Myocyte (in vitro differentiated cells): ENCODE data around the gene SIPA1L2. TPM values are rescaled to one million over a fixed set of nuclear protein-coding genes. Genes with fewer than 3 reads are reported as not detected.
"Not testable (repeated sequence)": the region's sequence is repeated elsewhere in the genome, so short reads cannot be mapped to it uniquely, and the experiment has no call there.

Experiments
- DNase-seq: peaks from one replicate; pipeline ENCODE4 v3.0.0-alpha.2; 2012; ENCODE audit warnings: low read depth
- total RNA-seq: library from RNA; depleted of rRNA; stranded (reverse); fragments of >200 nt; gene quantifications from 2 replicates; pipeline ENCODE4 v1.2.3, GENCODE V29; 2014

The SIPA1L2 gene
- total RNA-seq, 1 donor from 2014 or later = 7.0 TPM

DNA sequence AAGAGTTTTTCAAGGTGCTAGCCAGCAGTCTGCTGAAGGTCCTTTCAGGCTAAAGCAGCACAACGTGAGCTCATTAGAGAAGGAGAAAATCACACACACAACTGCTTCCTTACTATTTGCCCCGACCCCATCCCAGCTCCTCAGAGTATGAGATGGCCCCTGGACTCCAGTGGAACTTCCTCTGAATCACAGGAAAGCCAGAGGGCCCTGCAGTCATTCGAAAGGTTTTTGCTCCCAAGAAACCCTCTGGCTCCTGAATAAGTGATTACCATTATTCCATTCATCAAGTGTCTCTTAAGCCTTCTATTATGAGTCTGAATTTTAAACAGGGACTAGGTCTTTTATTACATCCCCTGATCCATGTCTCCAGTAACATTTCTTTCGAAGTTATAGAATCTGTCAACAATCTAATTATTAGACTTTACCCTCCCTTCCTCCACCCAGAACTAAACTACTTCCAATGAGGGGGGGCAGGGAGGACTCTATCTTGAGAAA is 14.6 kb downstream of the SIPA1L2 start:
- DNase-seq = no peak

DNA sequence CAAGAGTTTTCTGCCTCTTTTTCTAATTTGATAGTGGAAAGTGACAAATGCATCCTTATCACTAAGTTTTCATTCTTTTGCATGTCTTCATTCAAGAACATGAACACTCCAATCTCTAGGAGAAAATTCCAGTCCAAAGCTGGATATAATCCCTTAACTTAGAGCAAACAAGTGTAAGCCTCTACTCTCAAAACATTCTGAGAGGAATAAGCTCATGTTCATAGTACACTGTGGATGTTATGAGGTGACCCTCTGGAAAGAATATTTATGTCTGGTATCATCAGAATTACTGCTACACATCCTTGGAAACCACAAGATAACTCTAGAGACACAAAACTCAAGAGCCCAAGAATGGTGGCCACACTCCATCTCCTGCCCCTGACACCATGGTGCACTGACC is 15.1 kb downstream of the SIPA1L2 start:
- no peak for DNase-seq

DNA sequence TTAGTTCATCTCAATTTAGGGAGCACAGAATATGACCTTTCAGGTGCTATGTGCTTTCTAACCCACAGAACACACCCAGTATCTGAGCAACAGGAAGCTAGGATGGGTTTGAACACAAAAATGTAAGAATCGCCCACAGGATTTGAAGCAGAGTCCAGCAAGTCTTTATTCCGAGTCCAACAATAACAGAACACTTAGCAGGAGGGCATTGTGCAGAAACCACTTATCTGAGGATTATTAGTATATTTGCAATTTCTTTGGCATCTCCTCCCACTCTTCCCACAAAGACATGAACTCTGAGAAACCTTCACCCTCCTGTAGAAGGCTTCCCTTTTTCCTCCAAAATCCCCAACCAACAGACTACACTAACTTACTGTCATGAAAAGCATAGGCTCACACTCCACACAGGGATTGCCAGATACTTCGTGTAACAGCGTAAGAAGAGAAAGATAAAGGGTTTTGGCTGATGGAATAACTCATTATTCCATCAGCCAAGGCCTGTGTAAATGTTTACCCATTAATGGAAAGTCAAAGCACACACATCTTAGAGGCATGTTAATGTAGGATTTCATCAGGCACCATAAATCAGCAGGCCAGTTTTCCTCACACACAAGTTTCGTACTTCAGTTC is 16.1 kb downstream of the SIPA1L2 start:
- peak; percentile 23 for DNase-seq

DNA sequence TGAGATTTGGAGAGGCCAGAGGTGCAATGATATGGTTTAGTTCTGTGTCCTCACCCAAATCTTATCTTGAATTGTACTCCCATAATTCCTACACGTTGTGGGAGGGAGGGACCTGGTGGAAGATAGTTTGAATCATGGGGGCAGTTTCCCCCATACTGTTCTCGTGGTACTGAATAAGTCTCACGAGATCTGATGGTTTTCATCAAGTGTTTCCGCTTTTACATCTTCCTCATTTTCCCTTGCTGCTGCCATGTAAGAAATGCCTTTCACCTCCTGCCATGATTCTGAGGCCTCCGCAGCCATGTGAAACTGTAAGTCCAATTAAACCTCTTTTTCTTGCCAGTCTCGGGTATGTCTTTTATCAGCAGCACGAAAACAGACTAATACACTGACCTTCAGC is 17.1 kb downstream of the SIPA1L2 start:
- not testable (repeated sequence) for DNase-seq

DNA sequence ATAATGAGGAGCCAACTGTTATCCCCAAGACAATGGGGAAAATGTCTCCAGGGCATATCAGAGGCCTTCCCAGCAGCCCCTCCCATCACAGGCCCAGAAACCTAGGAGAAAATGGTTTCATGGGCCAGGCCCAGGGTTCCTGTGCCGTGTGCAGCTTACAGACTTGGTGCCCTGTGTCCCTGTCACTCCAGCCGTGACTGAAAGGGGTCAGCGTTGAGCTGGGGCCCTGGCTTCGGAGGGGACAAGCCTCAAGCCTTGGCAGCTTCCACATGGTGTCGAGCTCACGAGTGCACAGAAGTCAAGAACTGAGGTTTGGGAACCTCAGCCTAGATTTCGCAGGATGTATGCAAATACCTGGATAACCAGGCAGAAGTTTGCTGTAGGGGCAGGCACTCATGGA is 18.1 kb downstream of the SIPA1L2 start:
- DNase-seq = no peak

DNA sequence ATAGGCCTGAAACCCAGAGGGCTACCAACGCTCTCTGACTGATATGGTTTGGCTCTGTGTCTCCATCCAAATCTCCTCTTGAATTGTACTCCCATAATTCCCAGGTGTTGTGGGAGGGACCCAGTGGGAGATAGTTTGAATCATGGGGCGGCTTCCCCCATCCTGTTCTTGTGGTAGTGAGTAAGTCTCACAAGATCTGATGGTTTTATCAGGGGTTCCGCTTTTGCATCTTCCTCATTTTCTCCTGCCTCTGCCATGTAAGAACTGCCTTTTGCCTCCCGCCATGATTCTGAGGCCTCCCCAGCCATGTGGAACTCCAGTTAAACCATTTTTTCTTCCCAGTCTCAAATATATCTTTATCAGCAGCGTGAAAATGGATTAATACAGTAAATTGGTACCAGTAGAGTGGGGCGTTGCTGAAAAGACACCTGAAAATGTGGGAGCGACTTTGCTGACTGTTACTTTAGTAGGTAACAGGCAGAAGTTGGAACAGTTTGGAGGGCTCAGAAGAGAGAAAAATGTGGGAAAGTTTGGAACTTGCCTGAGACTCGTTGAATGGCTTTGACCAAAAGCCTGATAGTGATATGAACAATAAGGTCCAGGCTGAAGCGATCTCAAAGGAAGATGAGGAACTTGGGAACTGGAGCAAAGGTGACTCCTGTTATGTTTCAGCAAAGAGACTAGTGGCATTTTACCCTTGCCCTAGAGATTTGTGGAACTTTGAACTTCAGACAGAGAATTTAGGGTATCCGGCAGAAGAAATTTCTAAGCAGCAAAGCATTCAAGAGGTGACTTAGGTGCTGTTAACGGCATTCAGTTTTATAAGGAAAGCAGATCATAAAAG is 18.8 kb downstream of the SIPA1L2 start:
- not testable (repeated sequence) for DNase-seq

DNA sequence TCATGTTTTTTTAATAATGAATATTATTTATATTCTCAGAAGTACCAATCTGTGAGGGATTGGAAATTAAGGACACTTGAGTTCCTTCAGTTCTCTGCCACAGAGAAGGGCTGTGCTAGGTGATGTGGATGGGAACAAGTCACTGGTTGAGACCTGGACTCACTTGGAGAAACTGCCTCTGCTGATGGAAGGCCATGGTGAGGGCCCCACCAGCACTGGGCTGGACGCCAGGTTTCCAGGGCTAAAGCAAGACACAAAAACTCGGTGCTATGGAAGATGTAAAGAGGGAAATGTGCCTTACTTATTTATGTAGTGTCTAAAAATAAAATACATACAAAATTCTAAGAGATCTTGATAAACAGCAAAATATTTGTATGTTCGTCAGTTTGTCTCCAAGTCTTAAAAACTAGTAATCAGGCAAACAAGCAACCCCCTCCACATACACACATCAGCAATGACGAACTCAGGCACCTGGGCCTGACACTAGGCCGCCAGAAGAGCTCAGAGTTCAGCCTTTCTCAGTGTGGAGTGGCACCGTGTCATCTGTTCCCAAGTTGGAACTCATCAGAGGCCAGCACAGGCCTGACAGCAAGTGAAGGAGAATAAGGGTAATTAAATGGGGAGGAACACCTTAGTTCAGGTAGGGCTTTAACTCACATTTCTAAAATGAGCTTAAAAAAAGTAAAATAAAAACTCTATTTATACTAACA is 19.6 kb downstream of the SIPA1L2 start:
- DNase-seq = no peak

DNA sequence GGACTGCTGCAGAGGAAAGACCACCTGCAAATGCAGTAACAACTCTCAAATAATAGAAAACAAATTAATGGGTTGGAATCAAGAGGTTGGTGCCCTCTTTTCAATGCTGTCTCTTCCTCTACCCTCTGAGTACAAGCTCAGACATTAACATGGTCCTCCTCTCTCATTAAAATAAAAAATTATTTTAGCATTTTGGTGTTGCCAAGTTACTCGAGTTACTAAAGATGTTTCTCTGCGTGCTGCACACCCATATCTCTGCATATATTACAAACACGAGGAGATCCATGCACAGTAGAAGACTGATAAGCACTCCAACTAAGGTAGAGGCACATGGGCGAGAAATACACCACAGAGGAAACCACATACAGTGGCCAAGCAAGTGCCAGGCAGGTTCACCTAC is 21.5 kb downstream of the SIPA1L2 start:
- DNase-seq = no peak

DNA sequence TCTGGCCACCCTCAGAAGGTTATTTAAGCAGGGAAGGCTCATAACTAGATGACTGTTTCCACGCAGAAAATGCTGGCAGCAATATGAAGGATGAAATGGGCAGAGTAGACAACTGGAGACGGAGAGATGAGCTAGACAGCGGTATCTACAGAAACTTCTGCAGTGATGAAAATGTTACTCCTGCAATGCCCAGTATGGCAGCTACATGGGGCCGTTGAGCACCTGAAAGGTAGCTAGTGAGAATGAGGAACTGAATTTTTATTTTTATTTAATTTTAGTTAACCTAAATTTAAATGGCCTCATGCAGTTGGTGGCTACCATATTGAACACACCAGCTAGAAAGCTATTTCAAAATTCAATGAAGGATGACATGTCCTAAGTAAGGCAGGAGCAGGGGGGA is 27.3 kb downstream of the SIPA1L2 start:
- DNase-seq = no peak

DNA sequence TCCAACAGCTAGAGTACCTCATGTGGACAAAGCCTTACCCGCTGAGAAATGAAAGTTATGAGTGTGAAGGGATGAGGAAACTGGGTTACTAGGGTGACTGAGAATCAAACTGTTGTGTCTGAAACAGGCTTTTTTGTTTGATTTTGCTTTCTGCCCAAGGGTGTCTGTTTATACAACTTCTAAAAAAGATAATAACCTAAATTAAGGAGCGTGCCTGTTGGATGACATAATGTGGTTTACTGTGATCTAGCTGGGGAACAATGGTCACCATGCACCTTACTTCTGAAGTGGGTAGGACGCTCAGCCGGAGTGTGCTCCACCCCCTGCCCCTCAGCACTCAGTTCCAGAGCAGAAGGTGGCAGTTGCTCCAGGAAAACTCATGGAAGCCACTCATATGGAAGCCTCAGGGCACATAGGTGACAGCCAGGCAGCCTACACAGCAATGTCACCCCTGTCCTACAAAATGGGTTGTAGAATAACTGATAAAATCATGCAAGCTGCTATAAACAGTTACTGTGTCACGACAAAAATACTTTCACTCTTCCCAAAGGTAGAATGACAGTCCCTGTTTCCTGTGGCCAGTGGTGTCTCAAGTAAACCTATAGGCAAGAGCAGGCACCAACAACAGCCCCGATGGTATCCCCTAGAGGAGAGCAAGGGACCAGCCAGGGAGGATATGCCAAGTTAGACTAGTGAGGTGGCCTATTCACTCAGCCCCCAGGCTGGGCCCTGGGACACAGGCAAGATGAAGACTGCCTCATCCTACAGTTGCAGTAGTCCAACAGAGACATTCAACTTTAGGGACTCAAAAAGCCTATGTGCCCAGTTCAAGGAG is 29.3 kb downstream of the SIPA1L2 start:
- DNase-seq = no peak

DNA sequence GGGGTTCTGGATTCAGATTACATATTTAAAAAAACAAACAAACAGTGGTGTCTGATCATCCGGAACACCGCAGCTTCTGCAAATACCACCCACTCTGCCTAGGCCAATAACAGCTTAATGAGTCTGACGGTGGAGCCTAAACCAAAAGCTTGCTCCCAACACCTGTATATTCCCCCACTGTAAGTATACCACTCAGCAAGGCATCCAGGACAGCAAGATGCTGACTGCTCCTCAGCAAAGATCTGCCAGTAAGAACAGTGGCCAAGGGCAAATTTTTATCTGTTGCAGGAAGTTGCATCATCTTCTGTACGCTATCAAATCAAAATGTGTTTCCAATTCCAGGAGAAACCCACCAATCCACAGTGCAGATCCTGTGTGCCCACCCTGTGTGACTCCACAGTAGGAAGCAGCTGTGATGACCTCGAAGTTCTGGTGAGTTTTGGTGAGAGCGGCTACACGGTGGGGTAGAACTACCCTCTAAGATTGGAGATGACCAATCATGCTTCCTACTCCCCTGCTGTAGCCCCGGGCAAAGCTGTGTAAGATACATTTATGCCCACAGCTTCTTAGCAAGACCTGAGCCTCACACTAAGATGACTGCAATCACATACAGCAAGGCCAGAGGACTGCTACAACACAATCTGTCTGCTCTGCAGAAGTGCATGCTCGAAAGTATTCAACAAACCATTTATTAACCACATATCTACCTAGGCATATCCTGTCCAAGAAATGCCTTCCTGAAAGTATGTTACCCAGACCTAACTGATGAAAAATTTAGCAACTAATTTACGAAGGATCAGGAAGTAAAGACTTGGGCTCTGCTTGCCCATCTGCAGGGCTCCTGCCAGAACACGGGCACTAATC is 30.5 kb downstream of the SIPA1L2 start:
- DNase-seq = no peak

DNA sequence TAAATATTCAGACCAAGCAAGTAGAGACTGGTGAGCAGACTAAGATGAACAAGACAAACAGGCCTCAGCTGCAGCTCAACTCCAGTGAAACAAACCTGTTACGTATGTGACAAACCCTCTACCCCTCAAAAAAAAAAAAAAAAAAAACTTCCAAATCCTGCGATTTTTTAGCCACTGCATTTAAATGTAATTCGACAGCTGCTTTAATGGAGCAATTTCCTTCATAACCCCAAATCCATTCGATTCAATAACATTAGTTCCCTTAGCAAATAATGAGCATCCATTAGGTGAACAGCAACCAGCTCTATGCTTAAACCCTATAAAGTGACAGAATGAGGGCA is 31.1 kb downstream of the SIPA1L2 start:
- DNase-seq = no peak

DNA sequence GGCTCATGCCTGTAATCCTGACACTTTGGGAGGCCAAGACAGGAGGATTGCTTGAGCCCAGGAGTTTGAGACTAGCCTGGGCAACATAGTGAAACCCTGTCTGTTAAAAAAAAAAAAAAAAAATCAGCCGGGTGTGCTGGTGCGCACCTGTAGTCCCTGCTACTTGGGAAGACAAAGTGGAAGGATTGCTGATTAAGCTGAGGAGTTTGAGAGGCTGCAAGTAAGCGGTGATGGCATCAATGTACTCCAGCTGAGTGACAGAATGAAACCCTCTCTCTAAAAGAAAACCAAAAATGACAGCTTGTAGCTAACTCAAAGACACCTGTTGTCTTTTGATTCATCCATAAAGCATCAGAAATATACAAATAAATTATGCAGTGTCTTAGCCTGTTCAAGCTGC is 31.8 kb downstream of the SIPA1L2 start:
- DNase-seq = no peak

DNA sequence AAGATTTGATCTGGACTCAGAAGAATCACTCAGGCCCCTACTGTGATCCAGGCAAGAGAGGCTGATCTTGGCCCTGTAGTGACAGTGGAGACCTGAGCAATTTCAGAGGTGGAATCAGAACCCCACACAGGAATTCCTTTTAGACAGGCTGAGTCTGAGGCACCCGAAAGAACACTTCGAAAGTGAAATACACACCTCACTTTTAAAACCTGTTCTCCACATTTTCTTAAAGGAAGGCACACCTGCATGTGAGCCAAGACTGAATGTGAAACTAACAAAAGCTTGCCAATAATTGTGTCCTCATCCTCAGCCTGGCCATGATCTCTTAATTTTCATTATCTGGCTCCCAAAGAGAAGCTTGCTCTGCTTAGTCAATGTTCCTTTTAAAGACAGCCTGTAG is 32.2 kb downstream of the SIPA1L2 start:
- no peak for DNase-seq

DNA sequence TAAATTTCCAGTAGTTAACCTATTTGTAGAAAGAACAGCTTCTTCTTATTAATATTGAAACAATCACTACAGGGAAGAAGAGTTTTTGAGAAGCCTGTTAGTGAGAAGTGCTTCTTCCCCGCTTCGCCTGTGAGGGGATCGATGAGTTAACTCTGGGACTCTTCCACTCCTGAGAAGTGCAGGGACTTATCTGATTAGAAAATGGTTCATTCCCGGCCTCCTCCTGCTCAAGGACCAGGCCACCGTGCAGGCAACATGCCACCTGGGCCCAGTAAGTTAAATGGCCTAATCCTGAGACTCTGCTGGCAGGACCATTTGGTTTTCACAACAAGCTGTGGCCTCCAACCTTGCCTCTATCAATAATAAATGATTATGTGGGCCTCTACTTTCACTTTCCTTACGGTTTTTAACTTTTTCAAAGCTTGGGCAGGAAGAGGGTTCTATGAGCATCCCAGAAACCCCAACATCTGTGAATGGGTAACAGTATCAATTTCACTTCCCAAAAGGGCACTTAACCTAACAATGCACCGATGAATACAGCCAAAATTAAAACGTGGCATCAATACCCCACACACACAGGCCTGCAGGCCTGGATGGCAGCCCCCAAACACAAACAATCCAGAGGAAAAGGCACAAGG is 33.1 kb downstream of the SIPA1L2 start:
- DNase-seq = no peak

DNA sequence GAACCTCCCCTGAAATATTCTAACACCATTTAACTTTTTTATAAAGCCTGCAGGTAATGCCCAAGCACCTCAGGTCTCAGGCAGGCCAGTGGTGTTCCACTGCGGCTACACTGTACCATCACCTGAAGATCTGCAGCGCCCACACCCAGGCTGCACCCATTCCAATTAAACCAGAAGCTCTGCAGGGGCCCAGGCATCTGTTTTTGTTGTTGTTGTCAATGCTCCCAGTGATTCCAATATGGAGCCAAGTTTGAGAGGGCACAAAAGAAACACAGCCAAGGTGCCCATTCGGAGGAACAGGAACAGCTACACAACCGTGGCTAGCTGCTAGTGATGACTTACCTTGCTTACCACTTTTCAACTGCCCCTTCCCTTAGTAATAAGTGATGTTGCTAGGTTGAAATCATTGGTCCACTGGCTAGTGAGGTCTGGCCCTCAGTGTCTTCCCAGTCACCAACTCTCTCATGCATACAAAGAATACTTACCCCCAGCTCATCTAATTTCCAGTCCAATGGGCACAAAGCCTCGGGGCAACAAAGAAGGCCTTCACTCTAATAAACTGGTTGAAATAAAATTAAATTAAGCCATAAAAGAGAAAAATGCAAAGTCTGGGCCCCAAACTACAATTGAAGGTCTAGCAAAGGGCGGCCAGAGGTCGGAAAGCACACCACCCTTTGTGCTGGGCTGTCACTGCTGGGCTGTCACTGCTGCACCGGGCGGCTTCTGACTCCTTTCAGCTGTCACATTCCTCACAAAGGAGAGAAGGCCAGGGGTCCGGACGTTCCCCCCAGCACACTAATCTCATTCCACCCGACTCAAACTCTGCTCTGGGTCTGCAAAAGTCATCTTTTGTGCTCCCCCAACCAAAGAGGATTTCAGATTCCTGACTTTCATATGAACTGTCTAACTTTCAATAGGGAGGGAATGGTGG is 34.9 kb downstream of the SIPA1L2 start:
- DNase-seq = no peak

DNA sequence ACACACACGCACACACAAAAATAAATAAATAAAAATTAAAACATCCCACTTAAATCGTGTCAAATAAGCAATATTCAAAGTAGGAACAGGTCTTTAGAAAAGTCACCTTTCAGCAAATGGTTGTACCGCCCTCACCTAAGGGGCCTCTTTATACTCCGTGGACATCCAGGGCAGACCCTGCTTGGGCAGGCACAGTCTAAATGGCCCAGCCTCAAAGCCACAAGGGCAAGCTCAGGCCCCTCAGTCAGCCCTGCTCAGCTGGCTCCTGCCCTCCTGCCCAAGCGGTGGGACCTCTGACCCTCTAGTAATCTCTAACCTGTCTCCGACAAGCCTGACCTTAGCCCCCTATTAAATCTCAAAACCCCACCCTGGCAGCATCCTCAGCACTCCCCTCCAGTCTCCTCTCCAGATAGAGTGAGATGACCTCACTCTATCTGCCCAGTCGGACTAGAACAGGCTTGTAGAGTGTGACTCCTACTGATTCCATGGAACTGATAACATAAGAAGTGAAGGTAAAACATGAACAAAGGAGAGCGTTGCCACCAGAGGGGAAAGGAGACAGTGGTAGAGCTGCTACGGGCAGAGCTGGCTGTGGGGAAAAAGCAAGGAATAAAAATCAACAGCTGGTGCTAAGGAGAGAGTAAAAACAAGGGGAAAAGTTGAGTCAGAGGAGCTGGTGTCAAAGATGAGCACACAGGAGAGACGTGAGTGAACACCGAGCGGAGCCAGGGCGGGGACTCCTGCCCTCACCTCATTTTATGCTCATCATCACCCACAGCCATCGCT is 36.0 kb downstream of the SIPA1L2 start:
- peak; percentile 20 for DNase-seq

DNA sequence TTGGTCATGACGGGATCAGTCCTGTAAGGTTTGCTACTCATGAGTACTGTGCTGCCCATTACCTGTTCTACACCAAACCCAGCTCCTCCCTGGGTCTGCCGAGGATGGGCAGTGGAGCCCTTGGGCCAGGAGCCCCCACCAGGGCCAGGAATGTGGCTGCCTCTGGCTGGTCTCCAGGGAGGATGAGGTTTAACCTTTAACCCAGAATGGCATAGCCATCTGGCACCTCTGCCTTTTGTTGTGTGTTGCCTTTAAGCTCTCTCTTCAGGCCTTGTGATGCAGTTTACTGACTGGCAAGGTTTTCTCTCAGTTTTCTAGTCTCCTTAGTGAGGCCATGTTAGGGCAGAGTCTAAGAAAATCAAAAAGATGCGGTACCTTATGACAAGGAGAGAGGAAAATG is 38.6 kb downstream of the SIPA1L2 start:
- DNase-seq = peak; percentile 30
